Muscle layer of colon (tissue), 2 donors: Measurements from ENCODE around the gene MADD.

Experiments used
- H3K27ac ChIP-seq: one replicate; pipeline ENCODE4 v1.7.0; 2013; ENCODE audit warnings: low read depth, mild to moderate bottlenecking, low read length, moderate library complexity
- H3K27me3 ChIP-seq, 2 donors: one replicate each; pipeline ENCODE4 v1.7.0; 2013; ENCODE audit warnings: low read length in 2 of 2, mild to moderate bottlenecking in 2 of 2; ENCODE audit not compliant: insufficient read depth in 2 of 2, control insufficient read depth in 1 of 2
- H3K36me3 ChIP-seq: one replicate; pipeline ENCODE4 v1.7.0; 2013; ENCODE audit warnings: mild to moderate bottlenecking, low read length; ENCODE audit not compliant: insufficient read depth
- H3K4me1 ChIP-seq: one replicate; pipeline ENCODE4 v1.7.0; 2013; ENCODE audit warnings: mild to moderate bottlenecking, low read length; ENCODE audit not compliant: insufficient read depth
- H3K4me3 ChIP-seq, 2 donors: one replicate each; pipeline ENCODE4 v1.7.0; 2013; ENCODE audit warnings: low read length in 2 of 2, low read depth in 1 of 2, mild to moderate bottlenecking in 1 of 2, moderate library complexity in 1 of 2
- H3K9ac ChIP-seq: one replicate; pipeline ENCODE4 v1.7.0; 2013; ENCODE audit warnings: low read length
- H3K9me3 ChIP-seq: one replicate; pipeline ENCODE4 v1.7.0; 2013; ENCODE audit warnings: mild to moderate bottlenecking, low read length
- donor health status: abdominal sarcoma.
- donor health status: Adenocarcinoma of cecum.

The MADD gene

GRCh38 chr11:47280099-47280498, 10.2 kb downstream of the MADD start:
- Histone ChIP-seq H3K27me3 (no peaks in the 10 kb centered on the region), H3K9me3 (no peaks in the 10 kb centered on the region), H3K9ac (no peak overlapping the region), H3K4me3 (no peak overlapping the region), H3K27ac (no peak overlapping the region), H3K36me3 (peaks cover 85% of the 10 kb centered on the region), H3K4me1 (no peaks in the 10 kb centered on the region)

GRCh38 chr11:47280860-47281259, 10.9 kb downstream of the MADD start:
- H3K36me3 ChIP-seq = peaks cover 85% of the 10 kb centered on the region

GRCh38 chr11:47282462-47282861, 12.5 kb downstream of the MADD start:
- Histone ChIP-seq H3K36me3 (peaks cover 81% of the 10 kb centered on the region), H3K4me3 (no peak overlapping the region), H3K9ac (no peak overlapping the region), H3K27me3 (no peaks in the 10 kb centered on the region), H3K27ac (no peak overlapping the region), H3K9me3 (no peaks in the 10 kb centered on the region), H3K4me1 (no peaks in the 10 kb centered on the region)

More at GRCh38 chr11:47280860-47281259, 10.9 kb downstream of the MADD start:
- Histone ChIP-seq H3K4me1 (no peaks in the 10 kb centered on the region), H3K4me3 (no peak overlapping the region), H3K27ac (no peak overlapping the region), H3K9me3 (no peaks in the 10 kb centered on the region), H3K27me3 (no peaks in the 10 kb centered on the region), H3K9ac (no peak overlapping the region)

GRCh38 chr11:47284151-47284550, 14.2 kb downstream of the MADD start:
- H3K27ac ChIP-seq = no peak overlapping the region
- H3K4me3 ChIP-seq = no peak overlapping the region
- H3K36me3 ChIP-seq = peaks cover 70% of the 10 kb centered on the region
- no peaks in the 10 kb centered on the region for H3K4me1 ChIP-seq
- H3K27me3 ChIP-seq = no peaks in the 10 kb centered on the region
- no peaks in the 10 kb centered on the region for H3K9me3 ChIP-seq
- H3K9ac ChIP-seq = no peak overlapping the region

- Histone ChIP-seq H3K4me1 (peaks cover under 1% of the 10 kb centered on the region), H3K27ac (no peak overlapping the region), H3K9me3 (no peaks in the 10 kb centered on the region), H3K4me3 (no peak overlapping the region), H3K27me3 (no peaks in the 10 kb centered on the region), H3K36me3 (peaks cover 73% of the 10 kb centered on the region), H3K9ac (no peak overlapping the region)
Observed at GRCh38 chr11:47285969-47286770, 16.2 kb downstream of the MADD start.

- peaks cover 7% of the 10 kb centered on the region for H3K4me1 ChIP-seq
- no peaks in the 10 kb centered on the region for H3K9me3 ChIP-seq
- H3K27me3 ChIP-seq = no peaks in the 10 kb centered on the region
- no peak overlapping the region for H3K9ac ChIP-seq
- no peak overlapping the region for H3K4me3 ChIP-seq
- H3K27ac ChIP-seq = no peak overlapping the region
- H3K36me3 ChIP-seq = peaks cover 78% of the 10 kb centered on the region
Observed at GRCh38 chr11:47288066-47288465, 18.1 kb downstream of the MADD start.

- no peak overlapping the region for H3K27ac ChIP-seq
- no peak overlapping the region for H3K4me3 ChIP-seq
- H3K9me3 ChIP-seq = no peaks in the 10 kb centered on the region
- no peak overlapping the region for H3K9ac ChIP-seq
- H3K36me3 ChIP-seq = peaks cover 73% of the 10 kb centered on the region
- peaks cover 7% of the 10 kb centered on the region for H3K4me1 ChIP-seq
- no peaks in the 10 kb centered on the region for H3K27me3 ChIP-seq
Observed at GRCh38 chr11:47289856-47290255, 19.9 kb downstream of the MADD start.

GRCh38 chr11:47295385-47295784, 25.5 kb downstream of the MADD start:
- Histone ChIP-seq H3K27ac (no peak overlapping the region), H3K9ac (no peak overlapping the region), H3K27me3 (no peaks in the 10 kb centered on the region), H3K9me3 (no peaks in the 10 kb centered on the region), H3K4me3 (no peak overlapping the region), H3K36me3 (peaks cover 74% of the 10 kb centered on the region), H3K4me1 (peaks cover 7% of the 10 kb centered on the region)

GRCh38 chr11:47296045-47296444, 26.1 kb downstream of the MADD start:
- no peak overlapping the region for H3K9ac ChIP-seq
- peaks cover 67% of the 10 kb centered on the region for H3K36me3 ChIP-seq
- H3K4me1 ChIP-seq = peaks cover 7% of the 10 kb centered on the region
- H3K4me3 ChIP-seq = no peak overlapping the region
- H3K27ac ChIP-seq = no peak overlapping the region
- H3K27me3 ChIP-seq = no peaks in the 10 kb centered on the region
- H3K9me3 ChIP-seq = no peaks in the 10 kb centered on the region

- peaks cover 48% of the 10 kb centered on the region for H3K36me3 ChIP-seq
- no peak overlapping the region for H3K4me3 ChIP-seq
- H3K27me3 ChIP-seq = no peaks in the 10 kb centered on the region
- no peak overlapping the region for H3K27ac ChIP-seq
- no peaks in the 10 kb centered on the region for H3K4me1 ChIP-seq
- no peaks in the 10 kb centered on the region for H3K9me3 ChIP-seq
- H3K9ac ChIP-seq = no peak overlapping the region
Observed at GRCh38 chr11:47299078-47299477, 29.1 kb downstream of the MADD start.

GRCh38 chr11:47302853-47303252, 32.9 kb downstream of the MADD start:
- H3K9me3 ChIP-seq = no peaks in the 10 kb centered on the region
- H3K36me3 ChIP-seq = peaks cover 60% of the 10 kb centered on the region

More at GRCh38 chr11:47302853-47303252, 32.9 kb downstream of the MADD start:
- Histone ChIP-seq H3K27me3 (no peaks in the 10 kb centered on the region), H3K4me1 (no peaks in the 10 kb centered on the region), H3K27ac (no peak overlapping the region), H3K9ac (no peak overlapping the region), H3K4me3 (no peak overlapping the region)
